SK-N-DZ (cell line): ENCODE measurements around the gene SMPD1.
A peak's percentile ranks its signal among the peaks of the same experiment; 100 is the strongest.
"Not testable (repeated sequence)": the region's sequence is repeated elsewhere in the genome, so short reads cannot be mapped to it uniquely, and the experiment has no call there.

Experiments
- DNase-seq: peaks from one replicate; pipeline ENCODE4 v3.0.0-alpha.2; 2015; ENCODE audit warnings: low spot score

The SMPD1 gene

GRCh38 chr11:6388748-6389147 is 1.5 kb upstream of the SMPD1 start:
- no peak for DNase-seq

GRCh38 chr11:6390718-6391469 is 620 bp downstream of the SMPD1 start:
- DNase-seq, result no peak

- no peak for DNase-seq
Measured at GRCh38 chr11:6391537-6392134, 1.4 kb downstream of the SMPD1 start.

GRCh38 chr11:6392251-6392650 is 2.0 kb downstream of the SMPD1 start:
- DNase-seq, result not testable (repeated sequence)

GRCh38 chr11:6393989-6394670 is 3.9 kb downstream of the SMPD1 start:
- DNase-seq, result no peak

GRCh38 chr11:6395470-6396060 is 5.3 kb downstream of the SMPD1 start:
- no peak for DNase-seq

- DNase-seq, result no peak
Measured at GRCh38 chr11:6397156-6397555, 6.9 kb downstream of the SMPD1 start.

- DNase-seq, result no peak
Measured at GRCh38 chr11:6397636-6398035, 7.4 kb downstream of the SMPD1 start.

- no peak for DNase-seq
Measured at GRCh38 chr11:6400431-6401345, 10.4 kb downstream of the SMPD1 start.

- no peak for DNase-seq
Measured at GRCh38 chr11:6401464-6401863, 11.2 kb downstream of the SMPD1 start.

- no peak for DNase-seq
Measured at GRCh38 chr11:6402061-6402470, 11.8 kb downstream of the SMPD1 start.

GRCh38 chr11:6402561-6402981 is 12.3 kb downstream of the SMPD1 start:
- DNase-seq, result no peak

GRCh38 chr11:6403539-6403938 is 13.3 kb downstream of the SMPD1 start:
- no peak for DNase-seq

- no peak for DNase-seq
Measured at GRCh38 chr11:6404342-6405051, 14.2 kb downstream of the SMPD1 start.

- peak; percentile 64 for DNase-seq
Measured at GRCh38 chr11:6405052-6405667, 14.9 kb downstream of the SMPD1 start.

- DNase-seq, result no peak
Measured at GRCh38 chr11:6405846-6406245, 15.6 kb downstream of the SMPD1 start.

- DNase-seq, result no peak
Measured at GRCh38 chr11:6406370-6406769, 16.1 kb downstream of the SMPD1 start.

- DNase-seq, result no peak
Measured at GRCh38 chr11:6410695-6411430, 20.6 kb downstream of the SMPD1 start.

- DNase-seq, result no peak
Measured at GRCh38 chr11:6411594-6412031, 21.3 kb downstream of the SMPD1 start.
